Measurements from ENCODE around the gene SCGN.

DNA sequence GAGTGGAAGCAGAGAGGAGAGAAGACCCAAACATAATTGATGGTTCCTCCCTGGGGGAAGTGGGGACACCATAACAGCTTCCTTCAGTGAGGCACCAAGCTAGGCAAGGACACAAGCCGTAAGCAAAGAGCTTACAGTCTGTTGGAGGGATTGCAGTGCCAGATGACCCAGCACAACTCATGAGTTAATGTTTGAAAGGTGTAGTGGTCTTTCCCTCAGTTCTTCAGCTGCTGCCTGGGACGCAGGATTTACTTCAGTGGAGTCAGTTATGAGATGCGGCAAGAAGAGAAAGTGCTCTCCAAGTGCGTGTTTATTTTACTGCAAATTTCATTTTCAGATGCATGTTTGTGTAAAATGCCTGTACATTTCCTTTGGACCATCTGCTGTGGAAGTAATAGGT lies 63.8 kb downstream of the SCGN start:
- TF ChIP-seq, protein P1, sequence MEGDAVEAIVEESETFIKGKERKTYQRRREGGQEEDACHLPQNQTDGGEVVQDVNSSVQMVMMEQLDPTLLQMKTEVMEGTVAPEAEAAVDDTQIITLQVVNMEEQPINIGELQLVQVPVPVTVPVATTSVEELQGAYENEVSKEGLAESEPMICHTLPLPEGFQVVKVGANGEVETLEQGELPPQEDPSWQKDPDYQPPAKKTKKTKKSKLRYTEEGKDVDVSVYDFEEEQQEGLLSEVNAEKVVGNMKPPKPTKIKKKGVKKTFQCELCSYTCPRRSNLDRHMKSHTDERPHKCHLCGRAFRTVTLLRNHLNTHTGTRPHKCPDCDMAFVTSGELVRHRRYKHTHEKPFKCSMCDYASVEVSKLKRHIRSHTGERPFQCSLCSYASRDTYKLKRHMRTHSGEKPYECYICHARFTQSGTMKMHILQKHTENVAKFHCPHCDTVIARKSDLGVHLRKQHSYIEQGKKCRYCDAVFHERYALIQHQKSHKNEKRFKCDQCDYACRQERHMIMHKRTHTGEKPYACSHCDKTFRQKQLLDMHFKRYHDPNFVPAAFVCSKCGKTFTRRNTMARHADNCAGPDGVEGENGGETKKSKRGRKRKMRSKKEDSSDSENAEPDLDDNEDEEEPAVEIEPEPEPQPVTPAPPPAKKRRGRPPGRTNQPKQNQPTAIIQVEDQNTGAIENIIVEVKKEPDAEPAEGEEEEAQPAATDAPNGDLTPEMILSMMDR (IDR thresholded peaks at IDR 0.05) = no peak
- no peak for TF ChIP-seq POLR2A (IDR thresholded peaks at IDR 0.05)
